H9 (cell line): ENCODE measurements around the gene CYP19A1. TPM values are rescaled to one million over a fixed set of nuclear protein-coding genes. Genes with fewer than 3 reads are reported as not detected.

Experiments used
- DNase-seq: peaks from one replicate; pipeline ENCODE4 v3.0.0-alpha.2; 2017
- H2AFZ ChIP-seq: one replicate; pipeline ENCODE4 v1.6.1; 2013; ENCODE audit warnings: mild to moderate bottlenecking, low read length, control low read depth, moderate library complexity
- H2AK5ac ChIP-seq: 2 replicates; pipeline ENCODE4 v1.6.1; 2013; ENCODE audit warnings: low read length, control low read depth, mixed read lengths; ENCODE audit not compliant: insufficient read length
- H2BK120ac ChIP-seq: one replicate; pipeline ENCODE4 v1.6.1; 2013; ENCODE audit warnings: low read depth, mild to moderate bottlenecking, low read length, control low read depth, inconsistent platforms; ENCODE audit not compliant: poor library complexity, severe bottlenecking
- H2BK12ac ChIP-seq: 2 replicates; pipeline ENCODE4 v1.6.1; 2013; ENCODE audit warnings: low read length, control low read depth, mixed read lengths, low read depth; ENCODE audit not compliant: insufficient read length
- H2BK15ac ChIP-seq: 2 replicates; pipeline ENCODE4 v1.6.1; 2013; ENCODE audit warnings: low read depth, low read length, control low read depth
- H2BK20ac ChIP-seq: one replicate; pipeline ENCODE4 v1.6.1; 2013; ENCODE audit warnings: low read depth, mild to moderate bottlenecking, low read length, control low read depth, inconsistent platforms; ENCODE audit not compliant: poor library complexity, severe bottlenecking
- H2BK5ac ChIP-seq: 2 replicates; pipeline ENCODE4 v1.6.1; 2013; ENCODE audit warnings: low read length, control low read depth, mixed read lengths; ENCODE audit not compliant: insufficient read length
- H3K14ac ChIP-seq: 2 replicates; pipeline ENCODE4 v1.6.1; 2013; ENCODE audit warnings: low read length, control low read depth; ENCODE audit not compliant: insufficient read depth
- H3K18ac ChIP-seq: 2 replicates; pipeline ENCODE4 v1.6.1; 2013; ENCODE audit warnings: low read depth, mild to moderate bottlenecking, mixed read lengths, low read length, control low read depth; ENCODE audit not compliant: insufficient read length
- H3K23ac ChIP-seq: 2 replicates; pipeline ENCODE4 v1.6.1; 2013; ENCODE audit warnings: low read length, control low read depth, mixed read lengths, low read depth; ENCODE audit not compliant: insufficient read length
- H3K23me2 ChIP-seq: 2 replicates; pipeline ENCODE4 v1.6.1; 2013; ENCODE audit warnings: low read depth, mild to moderate bottlenecking, mixed read lengths, low read length, control low read depth; ENCODE audit not compliant: insufficient read length, poor library complexity, severe bottlenecking
- H3K27ac ChIP-seq: 2 replicates; pipeline ENCODE4 v1.5.1; 2013; ENCODE audit warnings: low read length, control low read depth, mixed read lengths, low read depth; ENCODE audit not compliant: insufficient read length
- H3K27me3 ChIP-seq: 2 replicates; pipeline ENCODE4 v1.6.1; 2013; ENCODE audit warnings: low read length, control low read depth, inconsistent platforms; ENCODE audit not compliant: insufficient read depth
- H3K4ac ChIP-seq: 2 replicates; pipeline ENCODE4 v1.6.1; 2013; ENCODE audit warnings: low read depth, mild to moderate bottlenecking, control low read depth, inconsistent platforms, low read length, moderate library complexity
- H3K4me1 ChIP-seq: 2 replicates; pipeline ENCODE4 v1.6.1; 2013; ENCODE audit warnings: low read length, control low read depth, inconsistent platforms; ENCODE audit not compliant: insufficient read depth
- H3K4me2 ChIP-seq: 2 replicates; pipeline ENCODE4 v1.6.1; 2013; ENCODE audit warnings: low read length, control low read depth, mixed read lengths; ENCODE audit not compliant: insufficient read length, insufficient read depth
- H3K56ac ChIP-seq: 2 replicates; pipeline ENCODE4 v1.6.1; 2013; ENCODE audit warnings: low read depth, mild to moderate bottlenecking, mixed read lengths, low read length, control low read depth; ENCODE audit not compliant: insufficient read length
- H3K79me1 ChIP-seq: 2 replicates; pipeline ENCODE4 v1.6.1; 2013; ENCODE audit warnings: low read depth, mild to moderate bottlenecking, moderate library complexity, low read length, control low read depth, inconsistent platforms; ENCODE audit not compliant: insufficient read depth, poor library complexity, severe bottlenecking
- H3K79me2 ChIP-seq: 2 replicates; pipeline ENCODE4 v1.6.1; 2013; ENCODE audit warnings: low read length, control low read depth, inconsistent platforms; ENCODE audit not compliant: insufficient read depth
- H3K9ac ChIP-seq: 2 replicates; pipeline ENCODE4 v1.6.1; 2013; ENCODE audit warnings: low read length, control low read depth, mixed read lengths; ENCODE audit not compliant: insufficient read length; ENCODE audit errors: extremely low read depth
- H3K9me3 ChIP-seq: one replicate; pipeline ENCODE4 v1.6.1; 2013; ENCODE audit warnings: low read depth, low read length, inconsistent platforms; ENCODE audit not compliant: control insufficient read depth
- H3T11ph ChIP-seq: one replicate; pipeline ENCODE4 v1.6.1; 2013; ENCODE audit warnings: mild to moderate bottlenecking, low read length, control low read depth, inconsistent platforms
- H4K20me1 ChIP-seq: one replicate; pipeline ENCODE4 v1.6.1; 2013; ENCODE audit not compliant: control insufficient read depth, insufficient read length, insufficient read depth
- H4K5ac ChIP-seq: 2 replicates; pipeline ENCODE4 v1.6.1; 2013; ENCODE audit warnings: low read depth, mild to moderate bottlenecking, mixed read lengths, low read length, control low read depth; ENCODE audit not compliant: insufficient read length
- H4K8ac ChIP-seq: replicated peaks from 2 replicates; pipeline ENCODE4 v1.6.1; 2013; ENCODE audit warnings: low read length, control low read depth, mixed read lengths, low read depth; ENCODE audit not compliant: insufficient read length
- H4K91ac ChIP-seq: 2 replicates; pipeline ENCODE4 v1.6.1; 2013; ENCODE audit warnings: low read depth, mild to moderate bottlenecking, moderate library complexity, mixed read lengths, low read length, control low read depth; ENCODE audit not compliant: insufficient read length
- H3K27ac Mint-ChIP-seq, 3 experiments: 2 replicates in 2 of 3; 3 replicates in 1 of 3; pipeline ENCODE4 v1.8.0; 2020 to 2021; ENCODE audit warnings: mixed read lengths in 3 of 3, mild to moderate bottlenecking in 1 of 3, moderate library complexity in 1 of 3
- H3K27me3 Mint-ChIP-seq: 2 replicates; pipeline ENCODE4 v1.8.0; 2021; ENCODE audit warnings: low read depth, mild to moderate bottlenecking, moderate library complexity, mixed read lengths
- H3K36me3 Mint-ChIP-seq, 3 experiments: 2 replicates in 2 of 3; 3 replicates in 1 of 3; pipeline ENCODE4 v1.8.0; 2020 to 2021; ENCODE audit warnings: low read depth in 3 of 3, mixed read lengths in 3 of 3; ENCODE audit not compliant: insufficient read depth in 1 of 3
- H3K4me1 Mint-ChIP-seq, 2 experiments: 2 replicates each; pipeline ENCODE4 v1.8.0; 2020; ENCODE audit warnings: mixed read lengths in 2 of 2
- H3K4me3 Mint-ChIP-seq, 2 experiments: 2 replicates in 1 of 2; 3 replicates in 1 of 2; pipeline ENCODE4 v1.8.0; 2020 to 2021; ENCODE audit warnings: mild to moderate bottlenecking in 2 of 2, mixed read lengths in 2 of 2, moderate library complexity in 1 of 2
- H3K9me3 Mint-ChIP-seq, 2 experiments: 2 replicates in 1 of 2; 3 replicates in 1 of 2; pipeline ENCODE4 v1.8.0; 2020; ENCODE audit warnings: mild to moderate bottlenecking in 2 of 2, mixed read lengths in 2 of 2, moderate library complexity in 1 of 2
- CTCF ChIP-seq: fragments of 200-600 bp; sonication (generic); conservative IDR thresholded peaks from 3 replicates; pipeline ENCODE4 v1.8.0; 2021; ENCODE audit warnings: antibody characterized with exemption, mild to moderate bottlenecking
- WGBS: extraction: QIAGEN DNeasy Blood & Tissue Kit; methylation state at CpG from one replicate; pipeline ENCODE4 v1.1.7; 2013; ENCODE audit warnings: missing lambda C conversion rate, low lambda C conversion rate, mixed read lengths; ENCODE audit not compliant: insufficient read length; ENCODE audit errors: extremely low coverage; 5-methylcytosine and 5-hydroxymethylcytosine counted together
- total RNA-seq: library from RNA; stranded (reverse); gene quantifications from 2 replicates; pipeline ENCODE4 v1.2.1, GENCODE V29; 2021

Gene CYP19A1
- total RNA-seq, 1 experiment from 2014 or later = not detected

- Mint-ChIP-seq H3K4me1 (0 out of 4 replicates have a peak, but pooled peaks cover 0 to 2% of the 10 kb centered on the region in 2 experiments), H3K27ac (no peak overlapping the region), H3K4me3 (no peak overlapping the region), H3K27me3 (no peaks in the 10 kb centered on the region; the same call in 1 of the 2 replicates), H3K9me3 (no peaks in the 10 kb centered on the region), H3K36me3 (no peaks in the 10 kb centered on the region; a peak in 1 of 7 replicates)
- H3K23ac ChIP-seq = no peak overlapping the region
- no peak overlapping the region for H2AFZ ChIP-seq
- H4K20me1 ChIP-seq = no peaks in the 10 kb centered on the region
- WGBS = no CpG with 5 or more reads among the region's 12 CpGs
- no peak overlapping the region for H2BK15ac ChIP-seq
- H3K9me3 ChIP-seq = no peaks in the 10 kb centered on the region
- no peak overlapping the region for H3K9ac ChIP-seq
- H4K5ac ChIP-seq = no peak overlapping the region
- no peak overlapping the region for H3T11ph ChIP-seq
- no peak overlapping the region for H2BK5ac ChIP-seq
- no peak overlapping the region for H3K4me2 ChIP-seq
- TF ChIP-seq CTCF = no peak
- no peak overlapping the region for H3K27ac ChIP-seq
- no peaks in the 10 kb centered on the region for H3K79me2 ChIP-seq
- H3K23me2 ChIP-seq = no peaks in the 10 kb centered on the region
- no peaks in the 10 kb centered on the region; the same call in 1 of the 2 replicates for H3K27me3 ChIP-seq
- H3K4me1 ChIP-seq = no peaks in the 10 kb centered on the region
- H4K8ac ChIP-seq = no peak overlapping the region
- H3K56ac ChIP-seq = no peak overlapping the region
- no peak overlapping the region for H2BK120ac ChIP-seq
- no peak overlapping the region for H3K18ac ChIP-seq
- no peak overlapping the region for H2BK20ac ChIP-seq
- H2BK12ac ChIP-seq = no peak overlapping the region
- H3K14ac ChIP-seq = no peak overlapping the region
- no peak for DNase-seq
- H3K79me1 ChIP-seq = no peaks in the 10 kb centered on the region
- no peak overlapping the region for H4K91ac ChIP-seq
- no peak overlapping the region for H3K4ac ChIP-seq
- H2AK5ac ChIP-seq = no peak overlapping the region
Observed at GRCh38 chr15:51185213-51186159, 152.9 kb downstream of the CYP19A1 start.
